Measurements from ENCODE around the gene RACK1. TPM values are rescaled to one million over a fixed set of nuclear protein-coding genes. Genes with fewer than 3 reads are reported as not detected.
A peak's percentile ranks its signal among the peaks of the same experiment; 100 is the strongest.

The RACK1 gene
- total and polyA plus RNA-seq, 2 of the 13 experiments (the other 11 are each of a cell fraction or from before 2014, with no cell fraction given), result 2,514 to 6,141 TPM

- TF ChIP-seq HMGXB4 (CRISPR knock-in tag; IDR thresholded peaks at IDR 0.05; ENCODE audit: borderline replicate concordance in 1 of 2, low read depth in 1 of 2) (peak; percentile 98 to 99), UBTF (CRISPR knock-in tag; IDR thresholded peaks at IDR 0.05) (peak; percentile 63; the same call in 1 of the 2 replicates), PRDM10 (CRISPR knock-in tag; IDR thresholded peaks at IDR 0.05; ENCODE audit: low read depth) (no peak), ZNF256 (CRISPR knock-in tag; conservative IDR thresholded peaks at IDR 0.05) (peak; percentile 80; the same call in 1 of the 2 replicates), MAX (IDR thresholded peaks at IDR 0.05) (peak; percentile 88), HNF4A (CRISPR knock-in tag; IDR thresholded peaks at IDR 0.05) (peak; percentile 52; the same call in 1 of the 2 replicates), KDM1A (CRISPR knock-in tag; IDR thresholded peaks at IDR 0.05) (no peak), ELF1 (CRISPR knock-in tag; IDR thresholded peaks at IDR 0.05) (peak; percentile 80), ZBTB7A (CRISPR knock-in tag; IDR thresholded peaks at IDR 0.05) (no peak), NAIF1 (CRISPR knock-in tag; IDR thresholded peaks at IDR 0.05; ENCODE audit: borderline replicate concordance) (no peak), ZNF496 (CRISPR knock-in tag; IDR thresholded peaks at IDR 0.05; ENCODE audit: insufficient replicate concordance) (no peak), CCAR2 (optimal IDR thresholded peaks at IDR 0.05; ENCODE audit: low read depth, low read length) (no peak), PHF21A (CRISPR knock-in tag; IDR thresholded peaks at IDR 0.05) (peak; percentile 86), GRHL1 (CRISPR knock-in tag; conservative IDR thresholded peaks at IDR 0.05) (no peak), TCF12 (IDR thresholded peaks at IDR 0.05) (no peak), TCF12 (CRISPR knock-in tag; IDR thresholded peaks at IDR 0.05) (peak; percentile 82), ISX (CRISPR knock-in tag; conservative IDR thresholded peaks at IDR 0.05) (no peak), JDP2 (CRISPR knock-in tag; IDR thresholded peaks at IDR 0.05; ENCODE audit: borderline replicate concordance) (no peak; the same call in 1 of the 2 replicates), POLR2A (IDR thresholded peaks at IDR 0.05; ENCODE audit: insufficient read depth in 1 of 2, low read depth in 2 of 2, low read length in 2 of 2) (peak in 1 of 2 experiments; percentile 51; a peak in 1 of 4 replicates)
These were observed 52.0 kb downstream of the RACK1 start (continued) for GRCh38 chr5:181191526-181192336.

Data from HepG2 (cell line).